HepG2 (cell line): Measurements from ENCODE around the gene DIAPH1. TPM values are rescaled to one million over a fixed set of nuclear protein-coding genes. Genes with fewer than 3 reads are reported as not detected.

Source experiments
- CCAR2 ChIP-seq: fragments of 200-400 bp; formaldehyde crosslinking; optimal IDR thresholded peaks from 2 replicates; pipeline ENCODE3; 2018; ENCODE audit warnings: low read depth, mild to moderate bottlenecking, low read length, moderate library complexity
- EZH2 ChIP-seq: conservative IDR thresholded peaks from 2 replicates; pipeline ENCODE4 v1.6.1; 2012; ENCODE audit warnings: mild to moderate bottlenecking, low read depth, low read length, moderate library complexity
- FOXK2 ChIP-seq: fragments of 450-650 bp; IDR thresholded peaks from 2 replicates; pipeline ENCODE4 v1.6.1; 2016
- LCORL ChIP-seq, 2 experiments: fragments of 450-650 bp in 1 of 2; sonication (generic) in 1 of 2; formaldehyde crosslinking in 1 of 2; IDR thresholded peaks; 2 replicates each; pipeline versions ENCODE4 v1.5.0 to v1.6.1; 2017 to 2020; ENCODE audit warnings: antibody characterized with exemption in 1 of 2, missing genetic modification reagents in 1 of 2
- MEIS2 ChIP-seq: sonication (generic); formaldehyde crosslinking; IDR thresholded peaks from 2 replicates; pipeline ENCODE4 v1.9.0; 2021; ENCODE audit warnings: mild to moderate bottlenecking, missing genetic modification reagents
- MYC ChIP-seq: sonication (generic); formaldehyde crosslinking; IDR thresholded peaks from 2 replicates; pipeline ENCODE4 v1.9.0; 2021; ENCODE audit warnings: missing genetic modification reagents, borderline replicate concordance
- NR2F1 ChIP-seq, 2 experiments: fragments of 450-650 bp in 1 of 2; formaldehyde crosslinking in 1 of 2; IDR thresholded peaks; 2 replicates each; pipeline versions ENCODE4 v1.5.0 to v1.6.1; 2016 to 2020; ENCODE audit warnings: mild to moderate bottlenecking in 1 of 2, missing compliant biosample characterization in 1 of 2, missing genetic modification reagents in 1 of 2, moderate library complexity in 1 of 2
- PCBP1 ChIP-seq: fragments of 200-400 bp; formaldehyde crosslinking; IDR thresholded peaks from 2 replicates; pipeline ENCODE4 v1.6.1; 2017; ENCODE audit warnings: mild to moderate bottlenecking, low read depth, low read length, borderline replicate concordance
- SOX6 ChIP-seq, 2 experiments: fragments of 450-650 bp in 1 of 2; sonication (generic) in 1 of 2; formaldehyde crosslinking in 1 of 2; IDR thresholded peaks; 2 replicates each; pipeline versions ENCODE4 v1.4.0 to v1.6.1; 2017 to 2020; ENCODE audit warnings: antibody characterized with exemption in 1 of 2, mild to moderate bottlenecking in 1 of 2, missing genetic modification reagents in 1 of 2
- ZFP36L2 ChIP-seq: sonication (generic); formaldehyde crosslinking; IDR thresholded peaks from 2 replicates; pipeline ENCODE4 v1.4.0; 2020; ENCODE audit warnings: missing genetic modification reagents
- ZNF121 ChIP-seq: sonication (generic); formaldehyde crosslinking; IDR thresholded peaks from 2 replicates; pipeline ENCODE4 v1.5.0; 2020; ENCODE audit warnings: mild to moderate bottlenecking, missing genetic modification reagents
- ZNF263 ChIP-seq: sonication (generic); formaldehyde crosslinking; IDR thresholded peaks from 2 replicates; pipeline ENCODE4 v1.4.0; 2020; ENCODE audit warnings: missing genetic modification reagents
- ZNF569 ChIP-seq: sonication (generic); formaldehyde crosslinking; IDR thresholded peaks from 2 replicates; pipeline ENCODE4 v1.5.0; 2020; ENCODE audit warnings: mild to moderate bottlenecking, missing genetic modification reagents, moderate library complexity, borderline replicate concordance
- ZNF670 ChIP-seq: sonication (generic); formaldehyde crosslinking; IDR thresholded peaks from 2 replicates; pipeline ENCODE4 v1.8.0; 2022; ENCODE audit warnings: mild to moderate bottlenecking, missing genetic modification reagents, borderline replicate concordance
- polyA plus RNA-seq, 8 experiments: library from polyadenylated mRNA; depleted of rRNA in 3 of 8; stranded (reverse) in 7 of 8; unstranded in 1 of 8; fragments of >200 nt; fragmentation: Illumina TruSeq in 4 of 8; extraction: Trizol in 4 of 8; gene quantifications; 2 replicates each; pipeline versions ENCODE4 v1.2.1 to v1.2.3, GENCODE V29; 2011 to 2016; ENCODE audit warnings: low read depth in 4 of 8, missing spikeins in 1 of 8, mixed read lengths in 1 of 8; ENCODE audit not compliant: insufficient read depth in 1 of 8
- total RNA-seq, 5 experiments: library from RNA; depleted of rRNA; stranded (reverse); fragments of >200 nt; fragmentation: Illumina TruSeq; extraction: Trizol; gene quantifications; 2 replicates each; pipeline ENCODE4 v1.2.3, GENCODE V29; 2016; ENCODE audit warnings: low read depth in 1 of 5
- TF ChIP-seq, protein P1 (sequence below): sonication (generic); formaldehyde crosslinking; IDR thresholded peaks from 2 replicates; pipeline ENCODE4 v1.8.1; 2022; ENCODE audit warnings: mild to moderate bottlenecking, missing genetic modification reagents
- TF ChIP-seq, protein P2 (sequence below): sonication (generic); formaldehyde crosslinking; IDR thresholded peaks from 2 replicates; pipeline ENCODE4 v1.4.0; 2020; ENCODE audit warnings: missing genetic modification reagents
- TF ChIP-seq, protein P3 (sequence below), 2 experiments: sonication (generic) in 1 of 2; formaldehyde crosslinking in 1 of 2; IDR thresholded peaks; 2 replicates each; pipeline versions ENCODE4 v1.4.0 to v1.6.1; 2018 to 2020; ENCODE audit warnings: missing genetic modification reagents in 2 of 2, borderline replicate concordance in 1 of 2, low read depth in 1 of 2, mild to moderate bottlenecking in 1 of 2, missing biosample characterization in 1 of 2
- TF ChIP-seq, protein P4 (sequence below): sonication (generic); formaldehyde crosslinking; IDR thresholded peaks from 2 replicates; pipeline ENCODE4 v1.5.0; 2020; ENCODE audit warnings: missing genetic modification reagents, mild to moderate bottlenecking, borderline replicate concordance
- TF ChIP-seq, protein P5 (sequence below): IDR thresholded peaks from 2 replicates; pipeline ENCODE4 v1.6.1; 2018; ENCODE audit warnings: missing genetic modification reagents, mild to moderate bottlenecking, missing compliant biosample characterization

Gene DIAPH1
- total and polyA plus RNA-seq, 2 of the 13 experiments (the other 11 are each of a cell fraction or from before 2014, with no cell fraction given): 25.1 to 33.9 TPM

DNA sequence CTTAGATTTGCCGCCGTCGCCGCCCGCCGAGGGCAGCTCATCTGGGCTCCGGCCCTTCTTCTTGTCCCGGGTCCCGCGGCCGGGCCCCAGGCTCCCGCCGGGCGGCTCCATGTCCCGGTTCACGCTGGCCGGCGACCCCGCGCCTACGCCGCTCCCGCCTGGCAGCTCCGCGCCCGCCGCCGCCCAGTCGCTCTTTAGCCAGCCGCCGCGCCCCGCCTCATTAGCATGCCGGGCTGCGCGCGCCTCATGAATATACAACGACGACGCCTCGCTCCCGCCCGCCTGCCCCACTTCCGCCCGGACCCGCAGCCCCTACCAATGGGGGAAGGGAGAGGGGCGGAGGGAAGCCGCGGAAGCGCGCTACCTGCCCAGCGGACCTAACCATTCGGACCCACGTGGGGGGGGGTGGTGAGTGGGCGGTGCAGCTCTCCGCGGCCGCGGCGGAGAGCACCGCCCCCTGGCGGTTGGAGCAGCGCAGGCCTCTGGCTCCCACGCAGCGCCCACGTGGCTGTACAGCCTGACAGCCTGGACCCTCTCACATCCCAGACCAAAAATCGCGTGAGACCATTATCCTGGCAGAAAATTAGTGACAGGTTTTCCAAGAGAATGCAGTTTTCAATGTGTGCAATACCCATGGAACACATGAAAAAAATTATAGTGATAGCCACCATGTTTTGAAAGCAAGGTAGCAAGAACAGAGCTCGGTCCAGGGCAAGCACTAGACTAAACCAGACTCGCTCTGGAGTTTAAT, at the start of gene DIAPH1 (continued):
- TF ChIP-seq NR2F1 (CRISPR knock-in tag; IDR thresholded peaks at IDR 0.05) (no peak), CCAR2 (no peak), ZNF670 (CRISPR knock-in tag) (peak; percentile 96), EZH2 (no peak), FOXK2 (peak; percentile 75), ZFP36L2 (no peak), ZNF121 (CRISPR knock-in tag) (peak; percentile 91), LCORL (IDR thresholded peaks at IDR 0.05) (no peak), LCORL (CRISPR knock-in tag; IDR thresholded peaks at IDR 0.05) (peak; percentile 75), ZNF263 (CRISPR knock-in tag) (peak; percentile 10; the same call in 1 of the 2 replicates), PCBP1 (0 out of 2 replicates have a peak, but pooled peaks have one; percentile 46), SOX6 (IDR thresholded peaks at IDR 0.05) (no peak), SOX6 (CRISPR knock-in tag; IDR thresholded peaks at IDR 0.05) (peak; percentile 90), MEIS2 (CRISPR knock-in tag) (peak; percentile 59), ZNF569 (no peak), MYC (CRISPR knock-in tag) (peak; percentile 99)
- TF ChIP-seq, protein P1, sequence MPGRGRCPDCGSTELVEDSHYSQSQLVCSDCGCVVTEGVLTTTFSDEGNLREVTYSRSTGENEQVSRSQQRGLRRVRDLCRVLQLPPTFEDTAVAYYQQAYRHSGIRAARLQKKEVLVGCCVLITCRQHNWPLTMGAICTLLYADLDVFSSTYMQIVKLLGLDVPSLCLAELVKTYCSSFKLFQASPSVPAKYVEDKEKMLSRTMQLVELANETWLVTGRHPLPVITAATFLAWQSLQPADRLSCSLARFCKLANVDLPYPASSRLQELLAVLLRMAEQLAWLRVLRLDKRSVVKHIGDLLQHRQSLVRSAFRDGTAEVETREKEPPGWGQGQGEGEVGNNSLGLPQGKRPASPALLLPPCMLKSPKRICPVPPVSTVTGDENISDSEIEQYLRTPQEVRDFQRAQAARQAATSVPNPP (CRISPR knock-in tag): 0 out of 2 replicates have a peak, but pooled peaks have one; percentile 62
- TF ChIP-seq, protein P2, sequence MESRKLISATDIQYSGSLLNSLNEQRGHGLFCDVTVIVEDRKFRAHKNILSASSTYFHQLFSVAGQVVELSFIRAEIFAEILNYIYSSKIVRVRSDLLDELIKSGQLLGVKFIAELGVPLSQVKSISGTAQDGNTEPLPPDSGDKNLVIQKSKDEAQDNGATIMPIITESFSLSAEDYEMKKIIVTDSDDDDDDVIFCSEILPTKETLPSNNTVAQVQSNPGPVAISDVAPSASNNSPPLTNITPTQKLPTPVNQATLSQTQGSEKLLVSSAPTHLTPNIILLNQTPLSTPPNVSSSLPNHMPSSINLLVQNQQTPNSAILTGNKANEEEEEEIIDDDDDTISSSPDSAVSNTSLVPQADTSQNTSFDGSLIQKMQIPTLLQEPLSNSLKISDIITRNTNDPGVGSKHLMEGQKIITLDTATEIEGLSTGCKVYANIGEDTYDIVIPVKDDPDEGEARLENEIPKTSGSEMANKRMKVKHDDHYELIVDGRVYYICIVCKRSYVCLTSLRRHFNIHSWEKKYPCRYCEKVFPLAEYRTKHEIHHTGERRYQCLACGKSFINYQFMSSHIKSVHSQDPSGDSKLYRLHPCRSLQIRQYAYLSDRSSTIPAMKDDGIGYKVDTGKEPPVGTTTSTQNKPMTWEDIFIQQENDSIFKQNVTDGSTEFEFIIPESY (CRISPR knock-in tag): peak; percentile 66
- TF ChIP-seq, protein P3, sequence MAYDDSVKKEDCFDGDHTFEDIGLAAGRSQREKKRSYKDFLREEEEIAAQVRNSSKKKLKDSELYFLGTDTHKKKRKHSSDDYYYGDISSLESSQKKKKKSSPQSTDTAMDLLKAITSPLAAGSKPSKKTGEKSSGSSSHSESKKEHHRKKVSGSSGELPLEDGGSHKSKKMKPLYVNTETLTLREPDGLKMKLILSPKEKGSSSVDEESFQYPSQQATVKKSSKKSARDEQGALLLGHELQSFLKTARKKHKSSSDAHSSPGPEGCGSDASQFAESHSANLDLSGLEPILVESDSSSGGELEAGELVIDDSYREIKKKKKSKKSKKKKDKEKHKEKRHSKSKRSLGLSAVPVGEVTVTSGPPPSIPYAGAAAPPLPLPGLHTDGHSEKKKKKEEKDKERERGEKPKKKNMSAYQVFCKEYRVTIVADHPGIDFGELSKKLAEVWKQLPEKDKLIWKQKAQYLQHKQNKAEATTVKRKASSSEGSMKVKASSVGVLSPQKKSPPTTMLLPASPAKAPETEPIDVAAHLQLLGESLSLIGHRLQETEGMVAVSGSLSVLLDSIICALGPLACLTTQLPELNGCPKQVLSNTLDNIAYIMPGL (CRISPR knock-in tag; IDR thresholded peaks at IDR 0.05; ENCODE audit: borderline replicate concordance in 1 of 2, low read depth in 1 of 2): peak; percentile 76 to 81; a peak in 3 of 4 replicates
- TF ChIP-seq, protein P4, sequence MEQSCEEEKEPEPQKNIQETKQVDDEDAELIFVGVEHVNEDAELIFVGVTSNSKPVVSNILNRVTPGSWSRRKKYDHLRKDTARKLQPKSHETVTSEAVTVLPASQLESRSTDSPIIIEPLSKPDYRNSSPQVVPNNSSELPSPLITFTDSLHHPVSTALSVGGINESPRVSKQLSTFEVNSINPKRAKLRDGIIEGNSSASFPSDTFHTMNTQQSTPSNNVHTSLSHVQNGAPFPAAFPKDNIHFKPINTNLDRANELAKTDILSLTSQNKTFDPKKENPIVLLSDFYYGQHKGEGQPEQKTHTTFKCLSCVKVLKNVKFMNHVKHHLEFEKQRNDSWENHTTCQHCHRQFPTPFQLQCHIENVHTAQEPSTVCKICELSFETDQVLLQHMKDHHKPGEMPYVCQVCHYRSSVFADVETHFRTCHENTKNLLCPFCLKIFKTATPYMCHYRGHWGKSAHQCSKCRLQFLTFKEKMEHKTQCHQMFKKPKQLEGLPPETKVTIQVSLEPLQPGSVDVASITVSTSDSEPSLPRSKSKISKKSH: peak; percentile 65; the same call in 1 of the 2 replicates
- TF ChIP-seq, protein P5, sequence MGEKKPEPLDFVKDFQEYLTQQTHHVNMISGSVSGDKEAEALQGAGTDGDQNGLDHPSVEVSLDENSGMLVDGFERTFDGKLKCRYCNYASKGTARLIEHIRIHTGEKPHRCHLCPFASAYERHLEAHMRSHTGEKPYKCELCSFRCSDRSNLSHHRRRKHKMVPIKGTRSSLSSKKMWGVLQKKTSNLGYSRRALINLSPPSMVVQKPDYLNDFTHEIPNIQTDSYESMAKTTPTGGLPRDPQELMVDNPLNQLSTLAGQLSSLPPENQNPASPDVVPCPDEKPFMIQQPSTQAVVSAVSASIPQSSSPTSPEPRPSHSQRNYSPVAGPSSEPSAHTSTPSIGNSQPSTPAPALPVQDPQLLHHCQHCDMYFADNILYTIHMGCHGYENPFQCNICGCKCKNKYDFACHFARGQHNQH: peak; percentile 65; the same call in 1 of the 2 replicates
